ENCODE data around the gene GH2.

GH2 gene

GRCh38 chr17:63838631-63839171 is 43.0 kb downstream of the GH2 start:
- peak overlapping the region; percentile 89 to 99 for H3K27ac ChIP-seq
- no peaks in the 10 kb centered on the region for H3K9me3 ChIP-seq
- peaks cover 5 to 71% (median 55%) of the 10 kb centered on the region in 4 donors for H3K4me1 ChIP-seq
- H3K4me3 ChIP-seq, result peak overlapping the region; percentile 41 to 96
- intact Hi-C loops (cut with DNase I; ENCODE audit: low total_unique reads), result loop anchor here (5.0 kb wide), 1 partner anchor 66 kb away; the partner anchor contains the start of genes CCDC47 and DDX42
- H3K27me3 ChIP-seq, result no peaks in the 10 kb centered on the region
- peak; percentile 98 for DNase-seq
- TF ChIP-seq CTCF (IDR thresholded peaks at IDR 0.05), result no peak
- peaks cover 30 to 37% (median 37%) of the 10 kb centered on the region in 3 donors for H3K36me3 ChIP-seq

DNA sequence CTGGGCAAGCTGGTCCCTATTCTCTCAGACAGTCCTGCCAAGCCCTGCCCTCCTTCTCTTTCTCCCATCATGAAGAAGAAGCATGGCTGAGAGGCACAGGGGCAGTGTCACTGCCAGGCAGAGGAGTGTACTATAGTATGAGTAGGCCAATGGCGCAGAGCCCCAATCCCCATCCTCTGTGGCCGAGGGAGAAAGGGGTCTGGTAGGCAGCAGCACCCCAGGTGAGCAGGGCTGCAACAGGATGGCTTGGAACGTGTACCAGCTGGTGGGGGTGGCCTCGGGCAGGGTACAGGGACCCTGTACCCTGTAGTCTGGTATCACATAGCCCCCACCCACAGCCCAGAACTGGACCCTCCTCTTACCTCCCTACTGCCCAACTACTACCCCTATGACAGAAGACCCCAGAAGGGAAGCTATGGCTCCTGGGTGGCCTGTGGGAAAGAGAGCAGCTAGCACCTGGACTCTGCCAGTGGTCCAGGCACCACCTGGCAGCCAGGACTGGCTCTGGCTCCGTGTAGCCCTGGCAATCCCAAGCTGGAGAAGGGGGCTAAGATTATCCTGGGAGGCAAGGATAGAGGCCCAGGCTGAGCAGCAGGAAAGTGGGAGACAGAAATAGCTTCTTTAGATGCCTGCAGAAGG is 43.7 kb downstream of the GH2 start:
- intact Hi-C loops (cut with DNase I; ENCODE audit: low total_unique reads), result loop anchor here (5.0 kb wide), 1 partner anchor 66 kb away; the partner anchor contains the start of genes CCDC47 and DDX42
- peaks cover 5 to 67% (median 52%) of the 10 kb centered on the region in 4 donors for H3K4me1 ChIP-seq
- H3K36me3 ChIP-seq, result peaks cover 36 to 44% (median 43%) of the 10 kb centered on the region in 3 donors
- H3K27ac ChIP-seq, result peak overlapping the region; percentile 89 to 99
- H3K9me3 ChIP-seq, result no peaks in the 10 kb centered on the region
- DNase-seq, result peak in 1 of 2 donors; percentile 72
- no peak for TF ChIP-seq CTCF (IDR thresholded peaks at IDR 0.05)
- H3K27me3 ChIP-seq, result no peaks in the 10 kb centered on the region
- peak overlapping the region; percentile 41 to 96 for H3K4me3 ChIP-seq

GRCh38 chr17:63837480-63837879 is 44.3 kb downstream of the GH2 start:
- Histone ChIP-seq H3K4me3 (peak overlapping the region in 1 of 2 donors; percentile 41), H3K9me3 (no peaks in the 10 kb centered on the region), H3K27ac (peak overlapping the region; percentile 89 to 99), H3K36me3 (peaks cover 42 to 50% (median 49%) of the 10 kb centered on the region in 3 donors), H3K4me1 (peaks cover 5 to 67% (median 52%) of the 10 kb centered on the region in 4 donors), H3K27me3 (no peaks in the 10 kb centered on the region)
- intact Hi-C loops (cut with DNase I; ENCODE audit: low total_unique reads), result loop anchor here (5.0 kb wide), 1 partner anchor 65 kb away; the partner anchor contains the start of genes CCDC47 and DDX42
- no peak for TF ChIP-seq CTCF (IDR thresholded peaks at IDR 0.05)
- peak in 1 of 2 donors; percentile 69 for DNase-seq

DNA sequence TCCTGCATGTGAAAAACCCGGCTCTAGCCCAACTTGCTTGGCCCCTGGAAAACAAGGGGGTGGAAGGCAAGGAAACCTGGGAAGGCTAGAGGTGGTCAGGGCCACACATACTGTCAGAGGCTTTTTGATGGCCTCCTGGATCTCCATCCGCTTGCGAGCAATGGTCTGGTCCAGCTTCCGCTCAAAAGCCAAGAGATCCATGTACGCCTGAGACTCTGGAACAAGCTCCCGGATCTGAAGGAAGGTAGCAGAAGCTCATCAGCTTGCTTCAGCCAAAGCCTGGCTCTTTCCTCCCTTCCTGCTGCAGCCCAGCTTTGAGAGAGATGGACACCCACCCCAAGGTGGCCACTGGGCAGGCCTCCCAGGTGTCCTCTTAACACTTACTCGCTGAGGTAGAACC is 44.9 kb downstream of the GH2 start:
- Histone ChIP-seq H3K27ac (peak overlapping the region; percentile 89 to 99), H3K36me3 (peaks cover 49 to 56% (median 56%) of the 10 kb centered on the region in 3 donors), H3K9me3 (no peaks in the 10 kb centered on the region), H3K4me1 (peaks cover 5 to 67% (median 52%) of the 10 kb centered on the region in 4 donors), H3K4me3 (no peak overlapping the region), H3K27me3 (no peaks in the 10 kb centered on the region)
- intact Hi-C loops (cut with DNase I; ENCODE audit: low total_unique reads), result loop anchor here (5.0 kb wide), 1 partner anchor 65 kb away; the partner anchor contains the start of genes CCDC47 and DDX42
- DNase-seq, result no peak
- no peak for TF ChIP-seq CTCF (IDR thresholded peaks at IDR 0.05)

DNA sequence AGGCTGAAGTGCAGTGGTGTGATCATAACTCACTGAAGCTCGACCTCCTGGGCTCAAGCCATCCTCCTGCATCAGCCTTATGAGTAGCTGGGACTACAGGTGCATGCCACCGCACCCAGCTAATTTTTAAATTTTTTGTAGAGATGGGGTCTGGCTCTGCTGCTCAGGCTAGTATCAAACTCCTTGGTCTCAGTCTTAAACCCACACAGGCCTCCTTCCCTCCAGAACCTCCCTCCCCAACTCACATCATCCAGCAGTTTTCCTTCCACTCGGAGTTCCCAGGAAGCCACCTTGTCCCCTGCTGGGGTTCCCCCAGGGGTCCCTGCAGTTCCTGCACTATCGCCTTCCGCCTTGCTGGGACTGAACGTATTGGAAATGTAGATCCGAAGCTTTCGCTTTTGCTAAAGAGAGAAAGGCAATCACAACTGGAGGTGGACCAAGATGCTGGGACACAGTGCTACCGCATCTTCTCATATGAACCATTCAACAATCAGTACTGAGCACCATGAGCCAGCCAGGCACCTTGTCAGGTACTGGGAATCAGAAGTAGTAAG is 46.5 kb downstream of the GH2 start:
- H3K36me3 ChIP-seq, result peaks cover 64 to 72% (median 72%) of the 10 kb centered on the region in 3 donors
- H3K27ac ChIP-seq, result peak overlapping the region; percentile 14 to 99
- no peaks in the 10 kb centered on the region for H3K27me3 ChIP-seq
- intact Hi-C loops (cut with DNase I; ENCODE audit: low total_unique reads), result loop anchor here (5.0 kb wide), 1 partner anchor 63 kb away; the partner anchor contains the start of genes CCDC47 and DDX42
- no peaks in the 10 kb centered on the region for H3K9me3 ChIP-seq
- H3K4me1 ChIP-seq, result peaks cover 5 to 52% (median 40%) of the 10 kb centered on the region in 4 donors
- peak in 1 of 2 donors; percentile 55 for DNase-seq
- peak in 1 of 2 experiments; percentile 7 for TF ChIP-seq CTCF (IDR thresholded peaks at IDR 0.05)
- H3K4me3 ChIP-seq, result no peak overlapping the region
